ENCODE measurements around the gene KDM4B. TPM values are rescaled to one million over a fixed set of nuclear protein-coding genes. Genes with fewer than 3 reads are reported as not detected.

The KDM4B gene
- polyA plus RNA-seq, 1 experiment = 7.7 TPM

GRCh38 chr19:5177745-5178450, 209.0 kb downstream of the KDM4B start:
- Histone ChIP-seq H3K9me3 (ENCODE audit: control insufficient read depth, insufficient read depth, low read length) (peaks cover 2% of the 10 kb centered on the region), H3K27ac (ENCODE audit: low read depth, low read length) (no peak overlapping the region), H3K27me3 (ENCODE audit: control insufficient read depth, insufficient read depth, low read length) (no peaks in the 10 kb centered on the region), H3K4me3 (ENCODE audit: low read depth, low read length) (no peak overlapping the region)
- TF ChIP-seq CTCF (IDR thresholded peaks at IDR 0.05; ENCODE audit: low read depth, low read length) = no peak
- no peak for DNase-seq (ENCODE audit: low read depth, low spot score)
- POLR2A ChIA-PET = no interaction called here
- CTCF ChIA-PET = no interaction called here

DNA sequence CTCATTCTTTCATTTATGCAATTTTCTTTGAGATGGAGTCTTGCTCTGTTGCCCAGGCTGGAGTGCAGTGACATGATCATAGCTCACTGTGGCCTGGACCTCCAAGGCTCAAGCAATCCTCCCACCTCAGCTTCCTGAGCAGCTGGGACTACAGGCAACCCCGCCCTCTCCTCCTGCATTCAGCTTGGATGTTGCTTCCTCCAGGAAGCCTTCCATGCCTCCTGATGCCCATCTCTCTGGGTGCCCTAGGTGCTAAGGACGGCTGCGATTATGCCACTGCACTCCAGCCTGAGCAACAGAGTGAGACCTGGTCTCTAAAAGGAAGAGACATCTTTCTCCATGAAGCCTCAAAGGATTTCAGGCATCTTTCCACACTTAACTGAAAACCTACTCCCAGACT, 209.9 kb downstream of the KDM4B start:
- Histone ChIP-seq H3K27ac (ENCODE audit: low read depth, low read length) (no peak overlapping the region), H3K9me3 (ENCODE audit: control insufficient read depth, insufficient read depth, low read length) (peaks cover 2% of the 10 kb centered on the region), H3K27me3 (ENCODE audit: control insufficient read depth, insufficient read depth, low read length) (no peaks in the 10 kb centered on the region), H3K4me3 (ENCODE audit: low read depth, low read length) (no peak overlapping the region)
- ChIA-PET POLR2A (no interaction called here), CTCF (interaction anchor here (0.5 kb wide), 1 partner anchor 19 kb away, joined by 5 read pairs; no protein-coding TSS in a partner anchor)
- DNase-seq (ENCODE audit: low read depth, low spot score) = no peak
- TF ChIP-seq CTCF (IDR thresholded peaks at IDR 0.05; ENCODE audit: low read depth, low read length) = no peak

DNA sequence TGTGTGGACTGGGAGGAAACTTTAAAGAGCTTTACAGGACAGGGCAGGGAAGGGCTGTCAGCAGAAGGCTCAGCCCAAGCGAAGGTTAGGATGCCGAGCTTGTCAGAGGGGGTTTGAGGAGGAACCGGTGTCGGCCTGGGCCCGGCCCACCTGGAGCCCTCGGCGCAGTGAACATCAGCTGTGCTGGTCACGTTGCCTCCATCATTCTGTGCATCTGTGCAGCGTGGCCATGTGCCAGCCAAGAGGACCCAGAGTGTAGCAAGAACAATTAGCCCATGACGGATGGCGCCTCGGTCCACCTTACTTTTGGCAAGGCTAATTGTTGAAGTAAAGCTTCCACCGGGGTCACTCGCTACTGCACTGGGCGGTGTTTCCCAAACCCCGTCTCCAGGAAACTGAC, 210.3 kb downstream of the KDM4B start:
- no peak for DNase-seq (ENCODE audit: low read depth, low spot score)
- no peak for TF ChIP-seq CTCF (IDR thresholded peaks at IDR 0.05; ENCODE audit: low read depth, low read length)
- H3K27me3 ChIP-seq (ENCODE audit: control insufficient read depth, insufficient read depth, low read length) = no peaks in the 10 kb centered on the region
- no peak overlapping the region for H3K27ac ChIP-seq (ENCODE audit: low read depth, low read length)
- no peak overlapping the region for H3K4me3 ChIP-seq (ENCODE audit: low read depth, low read length)
- POLR2A ChIA-PET = no interaction called here
- CTCF ChIA-PET = interaction anchor here (0.5 kb wide), 1 partner anchor 18 kb away, joined by 5 read pairs; no protein-coding TSS in a partner anchor
- H3K9me3 ChIP-seq (ENCODE audit: control insufficient read depth, insufficient read depth, low read length) = peaks cover 2% of the 10 kb centered on the region

GRCh38 chr19:5181329-5181728, 212.4 kb downstream of the KDM4B start:
- no peak overlapping the region for H3K4me3 ChIP-seq (ENCODE audit: low read depth, low read length)
- no peak for DNase-seq (ENCODE audit: low read depth, low spot score)
- ChIA-PET CTCF (no interaction called here), POLR2A (no interaction called here)
- H3K27me3 ChIP-seq (ENCODE audit: control insufficient read depth, insufficient read depth, low read length) = no peaks in the 10 kb centered on the region
- no peak for TF ChIP-seq CTCF (IDR thresholded peaks at IDR 0.05; ENCODE audit: low read depth, low read length)
- no peaks in the 10 kb centered on the region; the same call in 1 of the 2 replicates for H3K9me3 ChIP-seq (ENCODE audit: control insufficient read depth, insufficient read depth, low read length)
- no peak overlapping the region for H3K27ac ChIP-seq (ENCODE audit: low read depth, low read length)

GRCh38 chr19:5182751-5183150, 213.8 kb downstream of the KDM4B start:
- Histone ChIP-seq H3K9me3 (ENCODE audit: control insufficient read depth, insufficient read depth, low read length) (no peaks in the 10 kb centered on the region), H3K27me3 (ENCODE audit: control insufficient read depth, insufficient read depth, low read length) (no peaks in the 10 kb centered on the region), H3K4me3 (ENCODE audit: low read depth, low read length) (no peak overlapping the region), H3K27ac (ENCODE audit: low read depth, low read length) (no peak overlapping the region)
- POLR2A ChIA-PET = no interaction called here
- no peak for TF ChIP-seq CTCF (IDR thresholded peaks at IDR 0.05; ENCODE audit: low read depth, low read length)
- CTCF ChIA-PET = no interaction called here
- DNase-seq (ENCODE audit: low read depth, low spot score) = no peak

All from AG04450 (cell line).